Measurements from ENCODE around the gene SCLY.

GRCh38 chr2:238121511-238122286, 60.9 kb downstream of the SCLY start:
- TF ChIP-seq CTCF (IDR thresholded peaks at IDR 0.05) = no peak
- TF ChIP-seq MAX (CRISPR knock-in tag; IDR thresholded peaks at IDR 0.05) = no peak
- TF ChIP-seq NR2C2 (CRISPR knock-in tag; IDR thresholded peaks at IDR 0.05) = no peak
- no peak for TF ChIP-seq ZBTB43 (CRISPR knock-in tag; IDR thresholded peaks at IDR 0.05)
- no peak for TF ChIP-seq CREM (CRISPR knock-in tag; IDR thresholded peaks at IDR 0.05)
- no peak for TF ChIP-seq ZNF121 (CRISPR knock-in tag; IDR thresholded peaks at IDR 0.05)
- no peak for TF ChIP-seq JUN (CRISPR knock-in tag; IDR thresholded peaks at IDR 0.05)
- no peak for TF ChIP-seq CREB1 (CRISPR knock-in tag; IDR thresholded peaks at IDR 0.05)
- TF ChIP-seq SP1 (CRISPR knock-in tag; conservative IDR thresholded peaks at IDR 0.05) = no peak
- no peak for TF ChIP-seq USF1 (CRISPR knock-in tag; IDR thresholded peaks at IDR 0.05)
- TF ChIP-seq E2F1 (CRISPR knock-in tag; IDR thresholded peaks at IDR 0.05) = no peak
